Ramos (cell line): ENCODE measurements around the gene AP1M2.
"Not testable (repeated sequence)": the region's sequence is repeated elsewhere in the genome, so short reads cannot be mapped to it uniquely, and the experiment has no call there.

Source experiments
- in situ Hi-C: fragments of 300-500 bp; cut with MboI; formaldehyde crosslinking; loops from one replicate; pipeline ENCODE4 v1.14.3; 2022; ENCODE audit warnings: low sequenced_read_pairs; ENCODE audit not compliant: unreplicated experiment

The AP1M2 gene

DNA sequence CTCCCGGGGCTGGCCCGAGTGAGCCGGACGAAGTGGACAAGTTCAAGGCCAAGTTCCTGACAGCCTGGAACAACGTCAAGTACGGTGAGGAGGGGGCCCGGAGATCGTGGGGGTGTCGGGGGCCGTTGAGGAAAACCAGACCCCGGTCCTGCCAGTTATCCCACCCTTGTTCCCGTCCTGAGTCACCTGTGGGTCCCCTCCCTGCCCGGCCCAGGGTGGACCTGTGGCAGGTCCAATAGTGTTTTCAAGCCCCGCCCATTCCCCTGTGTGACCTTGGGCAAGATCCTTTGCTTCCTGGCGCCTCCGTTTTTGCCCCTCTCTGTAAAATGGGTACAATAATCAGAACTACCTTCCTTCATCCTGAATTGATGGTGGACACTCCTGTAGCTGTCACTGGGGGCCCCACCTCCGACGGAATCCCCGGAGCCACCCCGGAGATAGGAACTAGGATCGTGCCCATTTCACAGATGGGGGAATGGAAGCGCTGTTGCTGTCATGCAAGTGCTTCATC lies 42.8 kb downstream of the AP1M2 start:
- in situ Hi-C loops: no loop called here

DNA sequence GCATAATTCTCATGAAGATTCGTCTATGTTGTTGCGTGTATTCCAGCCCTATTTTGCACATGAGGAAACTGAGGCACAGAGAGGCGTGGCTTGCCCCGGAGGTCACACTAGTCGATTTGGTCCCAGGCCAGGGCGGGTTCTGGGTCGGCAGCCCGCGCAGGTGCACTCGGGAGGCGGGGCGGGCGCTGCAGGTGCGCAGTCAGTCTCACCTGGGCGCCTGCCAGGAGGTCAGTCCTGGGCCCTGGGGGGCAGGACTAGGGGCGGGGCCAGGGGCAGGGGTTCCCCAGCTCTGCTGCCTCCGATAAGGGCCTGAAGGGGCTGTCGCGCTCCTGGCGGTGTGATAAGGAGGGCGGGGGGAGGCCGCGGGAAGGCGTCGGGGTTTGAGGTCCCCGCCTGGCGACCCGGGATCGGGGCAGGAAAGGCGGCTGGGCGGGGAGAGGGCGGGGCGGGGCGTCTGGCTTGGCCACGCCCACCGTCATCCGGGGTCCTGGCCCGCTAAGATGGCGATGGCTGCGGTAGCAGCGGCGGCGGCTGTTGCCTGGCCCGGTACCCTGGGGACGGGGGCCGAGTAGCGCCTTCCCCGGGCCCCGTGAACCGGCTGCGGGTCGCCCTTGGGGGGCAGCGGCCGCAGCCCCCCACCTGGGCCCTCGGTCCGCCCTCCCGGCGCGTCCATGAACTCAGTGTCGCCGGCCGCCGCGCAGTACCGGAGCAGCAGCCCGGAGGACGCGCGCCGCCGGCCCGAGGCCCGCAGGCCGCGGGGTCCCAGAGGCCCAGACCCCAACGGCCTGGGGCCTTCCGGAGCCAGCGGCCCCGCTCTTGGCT lies 43.5 kb downstream of the AP1M2 start, which contains the start of gene ATG4D:
ATG4D (plus strand) TSS at position 485 of the 822 bp plus-strand sequence; CDS start at position 672, 187 bp downstream.
- in situ Hi-C loops: no loop called here

GRCh38 chr19:10543059-10543419 lies 44.1 kb downstream of the AP1M2 start:
- in situ Hi-C loops: no loop called here

DNA sequence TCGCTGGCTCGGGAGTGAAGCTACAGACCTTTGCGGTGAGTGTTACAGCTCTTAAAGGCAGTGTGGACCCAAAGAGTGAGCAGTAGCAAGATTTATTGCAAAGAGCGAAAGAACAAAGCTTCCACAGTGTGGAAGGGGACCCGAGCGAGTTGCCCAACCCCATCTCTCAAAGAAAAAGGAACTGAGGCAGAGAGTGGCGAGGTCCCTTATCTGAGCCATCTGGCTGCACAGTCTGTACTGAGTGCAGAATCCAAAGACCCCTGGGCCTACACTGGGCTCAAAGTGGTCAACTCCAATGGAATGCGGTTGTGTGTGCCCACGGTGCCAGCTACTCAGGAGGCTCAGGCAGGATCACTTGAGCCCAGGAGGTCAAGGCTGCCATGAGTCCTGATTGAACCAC lies 48.1 kb downstream of the AP1M2 start:
- in situ Hi-C loops: not testable (repeated sequence)

DNA sequence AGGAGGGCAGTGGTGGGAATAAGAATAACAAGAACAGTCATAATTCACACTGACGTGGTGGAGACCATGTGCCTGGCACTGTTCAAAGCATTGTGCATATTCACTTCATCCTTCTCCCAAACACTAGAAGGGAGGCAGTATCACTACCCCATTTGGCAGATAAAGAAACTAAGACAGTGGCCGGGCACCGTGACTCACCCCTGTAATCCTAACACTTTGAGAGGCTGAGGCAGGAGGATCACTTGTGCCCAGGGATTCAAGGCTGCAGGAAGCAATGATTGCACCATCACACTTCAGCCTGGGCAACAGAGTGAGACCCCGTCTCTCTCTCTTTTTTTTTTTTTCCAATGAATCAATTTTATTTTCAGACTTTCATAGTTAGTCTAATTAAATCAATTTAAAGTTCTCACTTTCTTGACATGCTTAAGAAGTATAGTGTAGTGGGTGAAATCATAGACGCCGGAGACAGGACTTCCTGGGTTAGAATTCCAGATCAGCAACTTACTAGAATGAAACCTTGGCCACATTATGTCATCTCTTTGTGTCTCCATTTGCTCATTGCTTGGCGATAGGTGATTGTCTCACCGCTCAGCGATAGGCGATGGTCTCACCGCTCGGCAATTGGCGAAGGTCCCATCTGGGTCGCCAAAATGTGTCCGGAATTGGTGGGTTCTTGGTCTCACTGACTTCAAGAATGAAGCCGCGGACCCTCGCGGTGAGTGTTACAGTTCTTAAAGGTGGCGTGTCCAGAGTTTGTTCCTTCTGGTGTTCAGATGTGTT lies 48.7 kb downstream of the AP1M2 start:
- in situ Hi-C loops: no loop called here

DNA sequence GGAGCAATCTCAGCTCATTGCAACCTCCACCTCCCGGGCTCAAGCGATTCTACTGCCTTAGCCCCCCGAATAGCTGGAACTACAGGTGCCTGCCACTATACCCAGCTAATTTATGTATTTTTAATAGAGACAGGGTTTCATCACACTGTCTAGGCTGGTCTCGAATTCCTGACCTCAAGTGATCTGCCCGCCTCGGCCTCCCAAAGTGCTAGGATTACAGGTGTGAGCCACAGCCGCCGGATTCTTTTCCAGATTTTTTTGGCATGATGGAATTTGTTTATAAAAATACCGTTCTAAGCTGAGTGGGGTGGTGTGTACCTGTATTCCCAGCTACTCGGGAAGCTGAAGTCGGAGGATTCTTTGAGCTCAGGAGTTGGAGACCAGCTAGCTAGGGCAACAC lies 49.4 kb downstream of the AP1M2 start:
- in situ Hi-C loops: no loop called here

DNA sequence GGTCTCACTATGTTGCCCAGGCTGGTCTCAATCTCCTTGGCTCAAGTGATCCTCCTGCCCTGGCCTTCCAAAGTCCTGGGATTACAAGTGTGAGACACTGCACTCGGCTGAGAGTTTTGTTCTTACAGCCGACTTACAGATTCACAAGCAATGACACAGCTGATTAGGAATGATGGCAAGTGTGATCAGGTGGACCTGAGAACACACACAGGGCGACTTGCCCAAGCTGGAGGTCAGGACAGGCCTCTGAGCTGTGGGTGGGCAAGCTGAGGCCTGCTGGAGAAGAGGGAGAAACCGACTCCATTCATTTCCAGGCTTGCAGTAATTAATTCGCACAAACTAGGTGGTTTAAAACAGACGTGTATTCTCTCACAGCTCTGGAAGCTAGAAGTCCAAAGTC lies 51.5 kb downstream of the AP1M2 start:
- in situ Hi-C loops: no loop called here

GRCh38 chr19:10533646-10534386 lies 53.3 kb downstream of the AP1M2 start:
- in situ Hi-C loops: no loop called here

DNA sequence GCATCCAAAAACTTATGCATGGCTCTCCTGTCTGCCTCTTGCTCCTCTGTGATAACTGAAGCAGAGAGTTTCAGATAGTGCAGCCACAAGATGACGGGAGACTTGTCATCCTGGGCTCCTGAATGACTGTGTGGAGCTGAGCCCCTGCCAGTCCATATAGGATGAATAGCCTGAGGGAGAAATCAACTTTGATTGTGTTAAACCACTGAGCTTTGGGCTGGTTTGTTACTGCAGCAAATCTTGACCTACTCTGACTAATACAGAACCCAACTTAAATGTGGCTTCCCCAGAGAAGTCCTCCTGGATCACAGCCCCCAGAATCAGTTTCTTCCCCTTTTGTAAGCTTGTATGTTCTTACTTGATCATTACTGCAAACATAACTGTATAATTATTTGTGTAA lies 54.7 kb downstream of the AP1M2 start:
- in situ Hi-C loops: no loop called here

DNA sequence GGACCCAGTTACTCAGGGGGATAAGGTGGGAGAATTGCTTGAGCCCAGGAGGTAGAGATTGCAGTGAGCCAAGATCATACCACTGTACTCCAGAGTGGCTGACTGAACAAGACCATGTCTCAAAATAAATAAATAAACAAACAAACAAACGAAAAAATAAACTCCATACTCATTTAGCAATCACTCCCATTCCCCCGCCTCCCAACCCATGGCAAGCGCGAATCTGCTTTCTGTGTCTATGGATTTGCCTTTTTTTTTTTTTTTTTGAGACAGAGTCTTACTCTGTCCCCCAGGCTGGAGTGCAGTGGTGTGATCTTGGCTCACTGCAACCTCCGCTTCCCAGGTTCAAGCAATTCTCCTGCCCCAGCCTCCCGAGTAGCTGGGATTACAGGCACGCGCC lies 60.2 kb downstream of the AP1M2 start:
- in situ Hi-C loops: not testable (repeated sequence)

GRCh38 chr19:10525636-10526035 lies 61.5 kb downstream of the AP1M2 start:
- in situ Hi-C loops: no loop called here

- in situ Hi-C loops: no loop called here
Measured at GRCh38 chr19:10523135-10523636, 63.9 kb downstream of the AP1M2 start.
